Measurements from ENCODE around the gene CD36.

DNA sequence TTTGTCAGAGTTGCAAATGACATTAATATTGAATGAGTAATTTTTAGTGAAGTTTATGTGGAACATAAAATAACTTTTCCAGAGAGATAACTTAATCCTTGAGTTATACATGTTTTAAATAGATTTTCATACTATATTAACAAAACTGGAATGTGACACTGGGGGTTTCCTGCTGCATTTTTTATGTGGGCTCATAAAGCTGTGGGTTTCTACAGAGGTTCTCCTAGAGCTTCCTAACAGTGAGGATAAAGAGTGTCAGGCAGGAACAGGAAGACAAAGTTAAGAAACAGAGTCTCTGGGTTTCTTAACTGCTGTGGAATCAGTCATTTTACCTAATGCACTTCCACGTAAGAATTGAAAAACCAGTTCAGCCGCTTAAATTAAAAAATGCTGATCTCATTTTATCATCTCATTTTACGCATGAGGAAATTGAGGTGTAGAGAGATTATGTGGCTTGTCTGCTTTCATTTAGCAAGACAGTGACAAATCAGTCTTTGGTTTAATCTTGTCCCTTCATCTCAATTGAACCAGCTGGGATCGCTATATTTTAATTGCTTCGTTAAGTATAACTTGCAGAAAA is 5.0 kb downstream of the CD36 start:
- TF ChIP-seq BRCA1 (IDR thresholded peaks at IDR 0.05; ENCODE audit: low read depth, low read length) = no peak
- TF ChIP-seq CHD4 (IDR thresholded peaks at IDR 0.05) = no peak
- TF ChIP-seq JUND (IDR thresholded peaks at IDR 0.05; ENCODE audit: low read depth, low read length) = no peak
- no peak for TF ChIP-seq BACH1 (IDR thresholded peaks at IDR 0.05; ENCODE audit: borderline replicate concordance)
- TF ChIP-seq, protein P1, sequence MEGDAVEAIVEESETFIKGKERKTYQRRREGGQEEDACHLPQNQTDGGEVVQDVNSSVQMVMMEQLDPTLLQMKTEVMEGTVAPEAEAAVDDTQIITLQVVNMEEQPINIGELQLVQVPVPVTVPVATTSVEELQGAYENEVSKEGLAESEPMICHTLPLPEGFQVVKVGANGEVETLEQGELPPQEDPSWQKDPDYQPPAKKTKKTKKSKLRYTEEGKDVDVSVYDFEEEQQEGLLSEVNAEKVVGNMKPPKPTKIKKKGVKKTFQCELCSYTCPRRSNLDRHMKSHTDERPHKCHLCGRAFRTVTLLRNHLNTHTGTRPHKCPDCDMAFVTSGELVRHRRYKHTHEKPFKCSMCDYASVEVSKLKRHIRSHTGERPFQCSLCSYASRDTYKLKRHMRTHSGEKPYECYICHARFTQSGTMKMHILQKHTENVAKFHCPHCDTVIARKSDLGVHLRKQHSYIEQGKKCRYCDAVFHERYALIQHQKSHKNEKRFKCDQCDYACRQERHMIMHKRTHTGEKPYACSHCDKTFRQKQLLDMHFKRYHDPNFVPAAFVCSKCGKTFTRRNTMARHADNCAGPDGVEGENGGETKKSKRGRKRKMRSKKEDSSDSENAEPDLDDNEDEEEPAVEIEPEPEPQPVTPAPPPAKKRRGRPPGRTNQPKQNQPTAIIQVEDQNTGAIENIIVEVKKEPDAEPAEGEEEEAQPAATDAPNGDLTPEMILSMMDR (IDR thresholded peaks at IDR 0.05 in 2 of 3, conservative IDR thresholded peaks at IDR 0.05 in 1 of 3; ENCODE audit: control insufficient read depth in 2 of 3, extremely low read depth in 1 of 3, insufficient read depth in 1 of 3, low read depth in 3 of 3, low read length in 3 of 3) = no peak
- TF ChIP-seq TAF1 (IDR thresholded peaks at IDR 0.05; ENCODE audit: borderline replicate concordance, low read depth, low read length) = no peak
- TF ChIP-seq POLR2A (IDR thresholded peaks at IDR 0.05; ENCODE audit: low read depth, low read length) = no peak
- TF ChIP-seq, protein P2, sequence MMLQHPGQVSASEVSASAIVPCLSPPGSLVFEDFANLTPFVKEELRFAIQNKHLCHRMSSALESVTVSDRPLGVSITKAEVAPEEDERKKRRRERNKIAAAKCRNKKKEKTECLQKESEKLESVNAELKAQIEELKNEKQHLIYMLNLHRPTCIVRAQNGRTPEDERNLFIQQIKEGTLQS (IDR thresholded peaks at IDR 0.05; ENCODE audit: borderline replicate concordance, extremely low read depth, low read depth, low read length) = no peak
- TF ChIP-seq RAD21 (IDR thresholded peaks at IDR 0.05; ENCODE audit: insufficient read depth, low read depth, low read length) = no peak
